Activated naive CD8-positive, alpha-beta T cell treated with anti-CD3 and anti-CD28 coated beads for 36 hours (primary cell): ENCODE measurements around the gene VAX1. TPM values are rescaled to one million over a fixed set of nuclear protein-coding genes. Genes with fewer than 3 reads are reported as not detected.

Source experiments
- total RNA-seq, 2 experiments: library from RNA; stranded (reverse); gene quantifications; one replicate each; pipeline ENCODE4 v1.2.3, GENCODE V29; 2021

The VAX1 gene
- total RNA-seq, 2 experiments from 2014 or later = not detected

Other genes starting within 250 kb of the VAX1 start
- under 1 TPM; 0.08 TPM for gene SHTN1, start 133.1 kb downstream of the VAX1 start, total RNA-seq
- not detected for gene KCNK18, start 59.2 kb upstream of the VAX1 start, total RNA-seq
- not detected for gene SLC18A2, start 102.8 kb upstream of the VAX1 start, total RNA-seq
- 10 to 100 TPM; 19.7 to 20.4 TPM for gene PDZD8, start 237.2 kb upstream of the VAX1 start, total RNA-seq